ENCODE data around the gene TTLL12. TPM values are rescaled to one million over a fixed set of nuclear protein-coding genes. Genes with fewer than 3 reads are reported as not detected.

Gene TTLL12
- total RNA-seq, 4 donors from 2014 or later = 38.5 to 50.4 (median 41.9) TPM

DNA sequence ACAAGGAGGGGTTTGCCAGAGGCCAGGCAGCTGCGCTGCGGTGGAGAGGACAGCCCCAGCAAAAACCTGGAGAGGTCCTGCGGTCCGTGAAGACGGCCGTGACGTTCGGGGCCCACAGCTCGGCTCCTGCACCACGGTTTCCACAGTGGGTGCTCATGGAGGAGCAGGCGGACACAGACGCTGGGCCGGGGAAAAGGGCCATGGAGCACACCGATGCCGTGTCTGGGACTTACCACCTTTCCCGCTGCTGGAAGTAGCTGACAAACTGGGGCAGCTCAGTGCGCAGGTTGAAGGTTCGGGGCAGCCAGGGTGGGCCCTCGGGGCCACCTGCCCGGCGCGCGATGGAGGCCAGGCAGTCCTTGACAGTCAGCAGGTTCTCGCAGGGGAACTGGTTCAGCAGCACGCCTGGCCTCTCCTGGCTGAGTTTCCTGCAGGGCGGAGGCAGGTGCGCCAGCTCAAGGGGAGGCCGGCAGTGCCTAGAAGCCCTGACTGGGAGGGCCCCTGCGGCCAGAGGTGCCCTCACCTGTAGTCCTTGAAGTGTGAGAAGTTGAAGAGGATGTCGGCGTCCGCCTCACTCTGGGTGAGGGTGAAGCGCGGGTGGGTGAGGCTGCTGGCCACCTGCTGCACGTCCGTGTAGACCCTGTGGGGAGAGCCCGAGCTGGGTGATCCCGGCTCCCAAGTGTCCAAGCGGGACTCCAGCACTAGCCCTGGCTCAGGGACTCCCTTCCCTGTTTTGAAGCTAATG is 12.8 kb downstream of the TTLL12 start:
- TF ChIP-seq, protein P1, sequence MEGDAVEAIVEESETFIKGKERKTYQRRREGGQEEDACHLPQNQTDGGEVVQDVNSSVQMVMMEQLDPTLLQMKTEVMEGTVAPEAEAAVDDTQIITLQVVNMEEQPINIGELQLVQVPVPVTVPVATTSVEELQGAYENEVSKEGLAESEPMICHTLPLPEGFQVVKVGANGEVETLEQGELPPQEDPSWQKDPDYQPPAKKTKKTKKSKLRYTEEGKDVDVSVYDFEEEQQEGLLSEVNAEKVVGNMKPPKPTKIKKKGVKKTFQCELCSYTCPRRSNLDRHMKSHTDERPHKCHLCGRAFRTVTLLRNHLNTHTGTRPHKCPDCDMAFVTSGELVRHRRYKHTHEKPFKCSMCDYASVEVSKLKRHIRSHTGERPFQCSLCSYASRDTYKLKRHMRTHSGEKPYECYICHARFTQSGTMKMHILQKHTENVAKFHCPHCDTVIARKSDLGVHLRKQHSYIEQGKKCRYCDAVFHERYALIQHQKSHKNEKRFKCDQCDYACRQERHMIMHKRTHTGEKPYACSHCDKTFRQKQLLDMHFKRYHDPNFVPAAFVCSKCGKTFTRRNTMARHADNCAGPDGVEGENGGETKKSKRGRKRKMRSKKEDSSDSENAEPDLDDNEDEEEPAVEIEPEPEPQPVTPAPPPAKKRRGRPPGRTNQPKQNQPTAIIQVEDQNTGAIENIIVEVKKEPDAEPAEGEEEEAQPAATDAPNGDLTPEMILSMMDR (IDR thresholded peaks at IDR 0.05) = no peak
- TF ChIP-seq POLR2A (IDR thresholded peaks at IDR 0.05) (no peak), EP300 (IDR thresholded peaks at IDR 0.05) (no peak)
- Histone ChIP-seq H3K4me1 (no peaks in the 10 kb centered on the region), H3K27me3 (no peaks in the 10 kb centered on the region), H3K36me3 (peaks cover 4 to 99% (median 23%) of the 10 kb centered on the region in 3 donors), H3K27ac (no peak overlapping the region), H3K4me3 (no peak overlapping the region), H3K9me3 (no peaks in the 10 kb centered on the region)
- 92 to 95% methylated on average over 38 to 39 of the region's 39 CpGs for WGBS, 2 donors
- no peak for DNase-seq (ENCODE audit: low spot score in 2 of 2)

DNA sequence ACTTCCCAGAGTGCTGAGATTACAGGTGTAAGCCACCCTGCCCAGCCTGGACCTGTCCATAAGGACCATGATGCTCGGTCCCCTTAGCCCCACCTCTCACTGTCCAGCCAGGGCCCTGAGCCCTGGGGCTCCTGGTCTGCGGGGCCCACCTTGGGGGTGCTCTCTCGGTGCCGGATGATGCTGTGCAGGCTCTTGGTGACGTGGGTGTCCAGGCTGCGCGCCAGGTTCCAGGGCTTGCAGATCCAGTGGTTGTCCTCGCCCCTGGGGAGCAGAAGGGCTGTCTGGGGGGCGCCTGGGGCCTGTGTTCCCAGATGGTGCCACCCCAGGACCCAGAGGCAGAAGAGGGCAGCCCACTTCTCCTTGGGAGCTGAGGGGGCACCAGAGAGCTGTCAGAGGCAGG is 13.4 kb downstream of the TTLL12 start:
- Histone ChIP-seq H3K4me1 (no peaks in the 10 kb centered on the region), H3K9me3 (no peaks in the 10 kb centered on the region), H3K27ac (no peak overlapping the region), H3K36me3 (peaks cover 4 to 99% (median 20%) of the 10 kb centered on the region in 3 donors), H3K27me3 (no peaks in the 10 kb centered on the region), H3K4me3 (no peak overlapping the region)
- no peak for TF ChIP-seq POLR2A (IDR thresholded peaks at IDR 0.05)
- TF ChIP-seq, protein P1 (IDR thresholded peaks at IDR 0.05) = no peak
- 91 to 93% methylated on average over 9 of the region's 9 CpGs for WGBS, 2 donors
- DNase-seq (ENCODE audit: low spot score in 2 of 2) = no peak

DNA sequence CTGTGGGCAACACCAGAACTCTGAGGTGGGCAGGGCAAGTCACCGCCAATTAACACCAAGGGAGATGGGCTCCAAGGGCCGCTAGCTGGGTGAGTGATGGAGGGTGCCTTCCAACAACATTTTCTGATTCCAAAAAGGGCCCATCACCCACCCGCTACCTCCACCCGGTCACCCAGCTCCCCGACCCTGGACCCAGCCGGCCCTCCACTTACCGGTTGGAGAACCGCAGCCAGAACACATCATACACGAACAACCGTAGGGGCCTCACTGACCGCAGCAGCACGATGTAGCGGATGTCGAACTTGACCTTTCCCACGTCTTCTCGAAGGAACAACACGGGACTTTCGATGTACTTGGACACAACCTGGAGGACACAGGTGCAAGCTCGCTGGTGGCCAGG is 14.7 kb downstream of the TTLL12 start:
- no peak overlapping the region for H3K4me3 ChIP-seq
- no peak overlapping the region for H3K27ac ChIP-seq
- TF ChIP-seq EP300 (IDR thresholded peaks at IDR 0.05) = no peak
- TF ChIP-seq, protein P1 (IDR thresholded peaks at IDR 0.05) = no peak
- TF ChIP-seq POLR2A (IDR thresholded peaks at IDR 0.05) = no peak
- no peaks in the 10 kb centered on the region for H3K4me1 ChIP-seq
- 88 to 97% methylated on average over 19 of the region's 19 CpGs for WGBS, 2 donors
- no peaks in the 10 kb centered on the region for H3K9me3 ChIP-seq
- peaks cover 4 to 100% (median 19%) of the 10 kb centered on the region in 3 donors for H3K36me3 ChIP-seq
- no peak for DNase-seq (ENCODE audit: low spot score in 2 of 2)
- no peaks in the 10 kb centered on the region for H3K27me3 ChIP-seq

DNA sequence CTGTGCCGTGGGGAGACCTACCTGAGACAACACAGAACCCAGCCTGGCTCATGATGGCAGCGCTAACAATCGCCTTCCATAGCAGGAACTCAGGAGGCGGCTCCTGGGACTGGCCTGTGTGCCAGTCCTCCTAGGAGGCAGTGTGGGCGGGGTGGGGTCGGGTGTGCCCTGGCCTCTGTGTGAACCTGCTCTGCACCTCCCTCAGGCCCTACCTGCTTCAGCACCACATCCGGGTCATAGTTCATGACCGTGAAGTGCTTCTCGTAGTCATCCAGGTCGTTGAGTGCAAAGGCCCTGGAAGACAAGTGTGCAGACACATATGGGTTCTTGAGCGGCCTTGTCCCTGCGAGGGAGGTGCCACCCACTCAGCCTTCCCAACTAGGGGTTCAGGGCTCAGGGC is 15.3 kb downstream of the TTLL12 start:
- Histone ChIP-seq H3K4me1 (no peaks in the 10 kb centered on the region), H3K27me3 (no peaks in the 10 kb centered on the region), H3K27ac (peak overlapping the region in 1 of 4 donors; percentile 40), H3K9me3 (no peaks in the 10 kb centered on the region), H3K36me3 (peaks cover 4 to 100% (median 19%) of the 10 kb centered on the region in 3 donors), H3K4me3 (no peak overlapping the region)
- TF ChIP-seq EP300 (IDR thresholded peaks at IDR 0.05) = no peak
- TF ChIP-seq, protein P1 (IDR thresholded peaks at IDR 0.05) = no peak
- no peak for TF ChIP-seq POLR2A (IDR thresholded peaks at IDR 0.05)
- DNase-seq (ENCODE audit: low spot score in 2 of 2) = no peak
- WGBS, 2 donors = 80 to 92% methylated on average over 11 to 12 of the region's 12 CpGs

DNA sequence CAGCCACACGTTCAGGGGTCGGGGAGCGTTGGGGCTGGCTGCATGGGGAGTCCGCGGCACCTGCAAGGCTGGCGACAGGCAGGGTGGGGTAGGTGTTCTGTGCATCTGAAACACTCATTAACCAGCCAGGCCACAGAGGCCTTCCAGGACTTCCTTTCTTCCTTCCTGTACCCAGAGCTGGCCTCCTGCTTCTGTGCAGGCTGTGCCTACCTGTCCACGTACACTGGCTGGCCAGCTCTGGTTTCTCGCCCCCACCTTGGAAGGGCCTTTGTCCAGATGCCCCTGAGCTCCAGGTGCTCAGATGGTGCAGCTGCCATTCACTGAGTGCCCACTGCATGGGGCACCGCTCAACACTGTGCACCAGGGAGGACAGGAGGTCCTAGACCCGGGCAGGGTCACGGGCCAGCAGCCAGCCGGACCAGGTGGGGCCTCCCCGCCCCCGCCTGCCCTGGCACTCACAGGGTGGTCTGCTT is 15.9 kb downstream of the TTLL12 start:
- Histone ChIP-seq H3K27ac (peak overlapping the region in 1 of 4 donors; percentile 40), H3K36me3 (peaks cover 4 to 100% (median 19%) of the 10 kb centered on the region in 3 donors), H3K27me3 (no peaks in the 10 kb centered on the region), H3K4me1 (no peaks in the 10 kb centered on the region), H3K9me3 (no peaks in the 10 kb centered on the region), H3K4me3 (no peak overlapping the region)
- DNase-seq (ENCODE audit: low spot score in 2 of 2) = no peak
- WGBS, 2 donors = 84 to 93% methylated on average over 11 to 14 of the region's 14 CpGs
- TF ChIP-seq POLR2A (IDR thresholded peaks at IDR 0.05) (no peak), EP300 (IDR thresholded peaks at IDR 0.05) (no peak)
- TF ChIP-seq, protein P1 (IDR thresholded peaks at IDR 0.05) = no peak

All from tibial nerve (tissue), 4 donors.